GM23248 (cell line): ENCODE data around the gene DNPH1.

ENCODE experiments used
- EZH2 ChIP-seq: fragments of 200-600 bp; sonication (generic); IDR thresholded peaks from 2 replicates; pipeline ENCODE4 v1.6.1; 2018; ENCODE audit warnings: antibody characterized with exemption, mild to moderate bottlenecking; ENCODE audit not compliant: insufficient read depth, poor library complexity, severe bottlenecking
- EZH2phosphoT487 ChIP-seq: fragments of 200-600 bp; sonication (generic); IDR thresholded peaks from 2 replicates; pipeline ENCODE4 v1.6.1; 2018; ENCODE audit warnings: antibody characterized with exemption, moderate library complexity, mild to moderate bottlenecking, low read depth; ENCODE audit not compliant: insufficient read depth

GRCh38 chr6:43211955-43212354, 17.3 kb downstream of the DNPH1 start:
- no peak for TF ChIP-seq EZH2
- no peak for TF ChIP-seq EZH2phosphoT487
